Measurements from ENCODE around the gene UBC. TPM values are rescaled to one million over a fixed set of nuclear protein-coding genes. Genes with fewer than 3 reads are reported as not detected.
A peak's percentile ranks its signal among the peaks of the same experiment; 100 is the strongest.

UBC gene
- total and polyA plus RNA-seq, 9 of the 15 experiments (the other 6 are each of a cell fraction or from before 2014, with no cell fraction given), result 533 to 1,153 (median 813) TPM

DNA sequence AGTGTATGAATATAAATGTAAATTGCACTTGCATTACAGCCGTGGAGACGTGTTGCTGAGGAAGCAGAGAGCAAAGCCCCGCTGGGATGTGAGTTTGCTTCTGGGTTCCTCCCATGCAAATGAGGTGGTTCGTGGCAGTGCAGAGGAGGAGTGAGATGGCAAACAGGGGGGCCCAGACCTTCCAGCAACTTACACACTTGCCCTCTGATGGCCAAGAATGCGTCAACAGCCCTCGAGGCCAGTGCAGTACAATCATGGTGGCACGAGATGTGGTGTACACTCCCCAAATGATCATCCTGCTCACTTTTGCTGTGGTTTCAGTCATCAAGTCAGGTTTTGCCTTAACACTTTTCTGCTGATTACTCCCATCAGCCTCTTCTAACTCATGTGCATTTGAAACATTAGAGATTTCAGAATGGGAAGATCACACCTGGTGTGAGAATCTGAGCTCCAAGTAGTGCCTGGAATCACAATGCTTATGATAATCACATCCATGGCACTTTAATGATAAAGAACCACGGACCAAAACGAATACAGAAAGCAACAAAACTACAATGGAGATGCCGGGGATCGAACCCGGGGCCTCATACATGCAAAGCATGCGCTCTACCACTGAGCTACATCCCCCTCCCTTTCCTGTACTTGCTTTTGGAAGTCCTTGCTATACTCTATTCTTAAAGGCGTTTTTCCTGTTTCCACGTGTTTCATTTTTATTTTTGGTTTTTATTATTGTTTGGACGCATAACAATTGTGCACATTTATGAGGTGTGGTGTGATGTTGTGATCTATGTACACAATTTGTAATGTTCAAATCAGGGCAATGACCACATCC is 7.0 kb upstream of the UBC start (continued):
- no peak for TF ChIP-seq SMAD1 (IDR thresholded peaks at IDR 0.05; ENCODE audit: low read depth, low read length, partially characterized antibody)
- TF ChIP-seq TCF7L2 (IDR thresholded peaks at IDR 0.05; ENCODE audit: low read depth, low read length), result no peak
- TF ChIP-seq, protein P1, sequence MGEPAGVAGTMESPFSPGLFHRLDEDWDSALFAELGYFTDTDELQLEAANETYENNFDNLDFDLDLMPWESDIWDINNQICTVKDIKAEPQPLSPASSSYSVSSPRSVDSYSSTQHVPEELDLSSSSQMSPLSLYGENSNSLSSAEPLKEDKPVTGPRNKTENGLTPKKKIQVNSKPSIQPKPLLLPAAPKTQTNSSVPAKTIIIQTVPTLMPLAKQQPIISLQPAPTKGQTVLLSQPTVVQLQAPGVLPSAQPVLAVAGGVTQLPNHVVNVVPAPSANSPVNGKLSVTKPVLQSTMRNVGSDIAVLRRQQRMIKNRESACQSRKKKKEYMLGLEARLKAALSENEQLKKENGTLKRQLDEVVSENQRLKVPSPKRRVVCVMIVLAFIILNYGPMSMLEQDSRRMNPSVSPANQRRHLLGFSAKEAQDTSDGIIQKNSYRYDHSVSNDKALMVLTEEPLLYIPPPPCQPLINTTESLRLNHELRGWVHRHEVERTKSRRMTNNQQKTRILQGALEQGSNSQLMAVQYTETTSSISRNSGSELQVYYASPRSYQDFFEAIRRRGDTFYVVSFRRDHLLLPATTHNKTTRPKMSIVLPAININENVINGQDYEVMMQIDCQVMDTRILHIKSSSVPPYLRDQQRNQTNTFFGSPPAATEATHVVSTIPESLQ (CRISPR knock-in tag; IDR thresholded peaks at IDR 0.05), result no peak
- TF ChIP-seq ELF2 (CRISPR knock-in tag; IDR thresholded peaks at IDR 0.05), result no peak; the same call in 1 of the 2 replicates
- TF ChIP-seq, protein P2, sequence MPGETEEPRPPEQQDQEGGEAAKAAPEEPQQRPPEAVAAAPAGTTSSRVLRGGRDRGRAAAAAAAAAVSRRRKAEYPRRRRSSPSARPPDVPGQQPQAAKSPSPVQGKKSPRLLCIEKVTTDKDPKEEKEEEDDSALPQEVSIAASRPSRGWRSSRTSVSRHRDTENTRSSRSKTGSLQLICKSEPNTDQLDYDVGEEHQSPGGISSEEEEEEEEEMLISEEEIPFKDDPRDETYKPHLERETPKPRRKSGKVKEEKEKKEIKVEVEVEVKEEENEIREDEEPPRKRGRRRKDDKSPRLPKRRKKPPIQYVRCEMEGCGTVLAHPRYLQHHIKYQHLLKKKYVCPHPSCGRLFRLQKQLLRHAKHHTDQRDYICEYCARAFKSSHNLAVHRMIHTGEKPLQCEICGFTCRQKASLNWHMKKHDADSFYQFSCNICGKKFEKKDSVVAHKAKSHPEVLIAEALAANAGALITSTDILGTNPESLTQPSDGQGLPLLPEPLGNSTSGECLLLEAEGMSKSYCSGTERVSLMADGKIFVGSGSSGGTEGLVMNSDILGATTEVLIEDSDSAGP (CRISPR knock-in tag; IDR thresholded peaks at IDR 0.05), result peak; percentile 81
- peak; percentile 15; the same call in 1 of the 2 replicates for TF ChIP-seq SMARCA4 (IDR thresholded peaks at IDR 0.05)
- TF ChIP-seq, protein P3, sequence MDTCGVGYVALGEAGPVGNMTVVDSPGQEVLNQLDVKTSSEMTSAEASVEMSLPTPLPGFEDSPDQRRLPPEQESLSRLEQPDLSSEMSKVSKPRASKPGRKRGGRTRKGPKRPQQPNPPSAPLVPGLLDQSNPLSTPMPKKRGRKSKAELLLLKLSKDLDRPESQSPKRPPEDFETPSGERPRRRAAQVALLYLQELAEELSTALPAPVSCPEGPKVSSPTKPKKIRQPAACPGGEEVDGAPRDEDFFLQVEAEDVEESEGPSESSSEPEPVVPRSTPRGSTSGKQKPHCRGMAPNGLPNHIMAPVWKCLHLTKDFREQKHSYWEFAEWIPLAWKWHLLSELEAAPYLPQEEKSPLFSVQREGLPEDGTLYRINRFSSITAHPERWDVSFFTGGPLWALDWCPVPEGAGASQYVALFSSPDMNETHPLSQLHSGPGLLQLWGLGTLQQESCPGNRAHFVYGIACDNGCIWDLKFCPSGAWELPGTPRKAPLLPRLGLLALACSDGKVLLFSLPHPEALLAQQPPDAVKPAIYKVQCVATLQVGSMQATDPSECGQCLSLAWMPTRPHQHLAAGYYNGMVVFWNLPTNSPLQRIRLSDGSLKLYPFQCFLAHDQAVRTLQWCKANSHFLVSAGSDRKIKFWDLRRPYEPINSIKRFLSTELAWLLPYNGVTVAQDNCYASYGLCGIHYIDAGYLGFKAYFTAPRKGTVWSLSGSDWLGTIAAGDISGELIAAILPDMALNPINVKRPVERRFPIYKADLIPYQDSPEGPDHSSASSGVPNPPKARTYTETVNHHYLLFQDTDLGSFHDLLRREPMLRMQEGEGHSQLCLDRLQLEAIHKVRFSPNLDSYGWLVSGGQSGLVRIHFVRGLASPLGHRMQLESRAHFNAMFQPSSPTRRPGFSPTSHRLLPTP (IDR thresholded peaks at IDR 0.05; ENCODE audit: borderline replicate concordance, extremely low read depth, insufficient read length), result peak; percentile 90
- TF ChIP-seq, protein P4, sequence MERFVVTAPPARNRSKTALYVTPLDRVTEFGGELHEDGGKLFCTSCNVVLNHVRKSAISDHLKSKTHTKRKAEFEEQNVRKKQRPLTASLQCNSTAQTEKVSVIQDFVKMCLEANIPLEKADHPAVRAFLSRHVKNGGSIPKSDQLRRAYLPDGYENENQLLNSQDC (CRISPR knock-in tag; IDR thresholded peaks at IDR 0.05), result peak; percentile 66; the same call in 1 of the 2 replicates
- TF ChIP-seq JUND (IDR thresholded peaks at IDR 0.05; ENCODE audit: borderline replicate concordance, low read depth, low read length), result peak; percentile 57
- TF ChIP-seq JUND (tag; IDR thresholded peaks at IDR 0.05; ENCODE audit: borderline replicate concordance, low read depth, low read length), result peak; percentile 44; the same call in 2 of the 3 replicates
- TF ChIP-seq CHCHD3 (CRISPR knock-in tag; IDR thresholded peaks at IDR 0.05), result no peak
- no peak for TF ChIP-seq HNRNPK (IDR thresholded peaks at IDR 0.05; ENCODE audit: low read depth, low read length, poor library complexity, severe bottlenecking)
- peak; percentile 40; the same call in 1 of the 2 replicates for TF ChIP-seq RFX5 (IDR thresholded peaks at IDR 0.05; ENCODE audit: low read depth, low read length)
- no peak for TF ChIP-seq RBM14 (IDR thresholded peaks at IDR 0.05; ENCODE audit: borderline replicate concordance, insufficient read depth, low read depth, low read length)
- TF ChIP-seq TGIF2 (CRISPR knock-in tag; IDR thresholded peaks at IDR 0.05), result no peak
- TF ChIP-seq RUNX1 (IDR thresholded peaks at IDR 0.05; ENCODE audit: low read depth), result no peak
- TF ChIP-seq LCOR (CRISPR knock-in tag; IDR thresholded peaks at IDR 0.05), result peak; percentile 50; the same call in 1 of the 2 replicates
- no peak for TF ChIP-seq ZBED1 (IDR thresholded peaks at IDR 0.05)
- no peak for TF ChIP-seq ATF1 (CRISPR knock-in tag; IDR thresholded peaks at IDR 0.05)
- peak; percentile 63 for TF ChIP-seq ATF1 (tag; IDR thresholded peaks at IDR 0.05)
- no peak for TF ChIP-seq ZNF431 (CRISPR knock-in tag; IDR thresholded peaks at IDR 0.05)
- TF ChIP-seq POLR2AphosphoS2 (IDR thresholded peaks at IDR 0.05; ENCODE audit: low read length), result no peak
- no peak; the same call in 1 of the 2 replicates for TF ChIP-seq LEF1 (IDR thresholded peaks at IDR 0.05)

All from K562 (cell line).